Heart right ventricle (tissue), 16 donors: ENCODE measurements around the gene TIMM17A. TPM values are rescaled to one million over a fixed set of nuclear protein-coding genes. Genes with fewer than 3 reads are reported as not detected.

ENCODE experiments used
- ATAC-seq, 8 donors: fragments of 200-7000 bp; cut with Tn5 transposase; one replicate each; pipeline ENCODE4 v1.9.1; 2020; ENCODE audit warnings: mild to moderate bottlenecking in 8 of 8, moderate library complexity in 8 of 8, moderate number of reproducible peaks in 1 of 8
- DNase-seq, 2 donors: peaks; one replicate each; pipeline ENCODE4 v3.0.0-alpha.2; 2020
- H3K27ac ChIP-seq, 10 donors: fragments of 200-600 bp; sonication (generic) in 2 of 10; one replicate each; pipeline versions ENCODE4 v1.5.0 to v1.8.0; 2020 to 2022; ENCODE audit warnings: mild to moderate bottlenecking in 3 of 10
- H3K27me3 ChIP-seq, 7 donors: fragments of 200-600 bp; one replicate each; pipeline ENCODE4 v1.8.0; 2021 to 2022; ENCODE audit warnings: mild to moderate bottlenecking in 2 of 7
- H3K36me3 ChIP-seq, 9 donors: fragments of 200-600 bp; sonication (generic) in 1 of 9; one replicate each; pipeline versions ENCODE4 v1.5.0 to v1.8.0; 2020 to 2022; ENCODE audit warnings: mild to moderate bottlenecking in 2 of 9
- H3K4me1 ChIP-seq, 9 donors: fragments of 200-600 bp; sonication (generic) in 1 of 9; one replicate each; pipeline versions ENCODE4 v1.5.0 to v1.8.0; 2020 to 2022; ENCODE audit warnings: mild to moderate bottlenecking in 4 of 9
- H3K4me3 ChIP-seq, 10 donors: fragments of 200-600 bp; sonication (generic) in 2 of 10; one replicate each; pipeline versions ENCODE4 v1.5.0 to v1.8.0; 2020 to 2022; ENCODE audit warnings: mild to moderate bottlenecking in 7 of 10, moderate library complexity in 2 of 10
- H3K9me3 ChIP-seq, 11 donors: fragments of 200-600 bp in 10 of 11; sonication (generic) in 2 of 11; one replicate each; pipeline versions ENCODE4 v1.5.0 to v1.8.0; 2013 to 2022; ENCODE audit warnings: mild to moderate bottlenecking in 2 of 11, control low read depth in 1 of 11, moderate library complexity in 1 of 11
- WGBS, 2 donors: extraction: QIAGEN DNeasy Blood & Tissue Kit; methylation state at CpG; one replicate each; pipeline ENCODE4 v1.1.7; 2013; ENCODE audit warnings: inconsistent platforms in 1 of 2; 5-methylcytosine and 5-hydroxymethylcytosine counted together
- intact Hi-C, 10 donors: fragments of 100-400 bp; cut with DNase I; formaldehyde crosslinking; loops; one replicate each; pipeline versions ENCODE4 v1.11.1 to v1.14.2; 2022
- polyA plus RNA-seq, 2 donors: library from polyadenylated mRNA; stranded (reverse); fragments of 200-250 nt; gene quantifications; one replicate each; pipeline ENCODE4 v1.2.3, GENCODE V29; 2013
- total RNA-seq, 10 donors: library from RNA; stranded (reverse); fragmentation: NEBNext Ultra II Directional in 3 of 10; extraction: Animal tissue kit (Norgen Biotek cat#: 25700) in 3 of 10; gene quantifications; one replicate each; pipeline versions ENCODE4 v1.2.1 to v1.2.4, GENCODE V29; 2021 to 2023
- TF ChIP-seq, protein P1 (sequence below), 9 donors: fragments of 200-600 bp; sonication (generic) in 2 of 9; IDR thresholded peaks; one replicate each; pipeline versions ENCODE4 v1.5.0 to v1.8.0; 2021 to 2022; ENCODE audit warnings: antibody characterized with exemption in 9 of 9, mild to moderate bottlenecking in 5 of 9, moderate library complexity in 1 of 9
- donor health status: Arrhythmogenic right ventricular cardiomyopathy.
- donor health status: ischemic (EF 13 %, LVEDD 7.1; RV severe dilation, severe dysfunction).
- donor health status: healthy with polysubstance abuse.
- donor health status: DM: no; HTN: yes; CAD: no.
- donor health status: DM: no; HTN: no; CAD: no.
- donor health status: ischemic (EF 25% LVEDD 6.9; RV normal size, moderate dysfunction).
- donor health status: ischemic (EF 25% LVEDD 5.7; RV mildly dilated, moderate dysfunction).
- donor health status: healthy.
- donor health status: DM: yes; HTN: yes; CAD: no.
- donor health status: Ischemic cardiomyopathy.
- donor health status: ischemic (EF 35%, LVEDD 5.7; RV mildly dilated, moderate dysfunction).
- donor health status: nonischemic (EF 11% LVEDD 7.7; RV severe dilation, severe dysfunction).
- donor health status: DM: yes; HTN: yes; CAD: no.
- donor health status: PGD.
- donor health status: ischemic (EF 29% LVEDD 5.4; RV normal size, mild dysfunction).
- donor health status: nonischemic (EF 23%, LVEDD 6.1; RV moderate dilation, normal function).

The TIMM17A gene
- total and polyA plus RNA-seq, 12 donors: 49.7 to 113 (median 88.9) TPM

DNA sequence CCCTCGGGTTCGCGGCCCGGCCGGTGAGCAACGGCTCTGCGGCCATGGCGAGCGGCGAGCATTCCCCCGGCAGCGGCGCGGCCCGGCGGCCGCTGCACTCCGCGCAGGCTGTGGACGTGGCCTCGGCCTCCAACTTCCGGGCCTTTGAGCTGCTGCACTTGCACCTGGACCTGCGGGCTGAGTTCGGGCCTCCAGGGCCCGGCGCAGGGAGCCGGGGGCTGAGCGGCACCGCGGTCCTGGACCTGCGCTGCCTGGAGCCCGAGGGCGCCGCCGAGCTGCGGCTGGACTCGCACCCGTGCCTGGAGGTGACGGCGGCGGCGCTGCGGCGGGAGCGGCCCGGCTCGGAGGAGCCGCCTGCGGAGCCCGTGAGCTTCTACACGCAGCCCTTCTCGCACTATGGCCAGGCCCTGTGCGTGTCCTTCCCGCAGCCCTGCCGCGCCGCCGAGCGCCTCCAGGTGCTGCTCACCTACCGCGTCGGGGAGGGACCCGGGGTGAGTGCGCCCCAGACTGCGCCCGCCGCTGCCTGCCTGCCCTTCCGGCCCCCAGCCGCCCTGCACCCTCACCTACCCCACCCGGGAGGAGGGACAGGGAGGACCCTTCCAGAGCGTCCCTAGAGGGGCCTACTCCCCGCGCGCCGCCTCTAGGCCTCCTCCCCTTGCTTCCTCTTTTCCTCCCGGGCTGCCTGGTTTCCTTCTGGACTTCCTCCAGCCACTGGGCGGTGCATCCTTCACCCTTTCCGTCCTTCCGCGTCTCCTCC is 27.5 kb downstream of the TIMM17A start, which contains the start of gene RNPEP:
Gene RNPEP, plus strand, starts transcription at position 26 of the 757 bp plus-strand sequence. Its CDS starts 19 bp downstream, at position 45.
- ATAC-seq (peak; percentile 80 to 95 (median 88)), DNase-seq (peak; percentile 70 to 82)
- intact Hi-C loops: no loop called here
- H3K27ac ChIP-seq: peak within 1 kb of the TSS; percentile 33 to 98 (median 94)
- no peaks in the 10 kb centered on the region for H3K9me3 ChIP-seq
- peaks cover 0 to 8% (median 0%) of the 10 kb centered on the region in 9 donors for H3K36me3 ChIP-seq
- TF ChIP-seq, protein P1, sequence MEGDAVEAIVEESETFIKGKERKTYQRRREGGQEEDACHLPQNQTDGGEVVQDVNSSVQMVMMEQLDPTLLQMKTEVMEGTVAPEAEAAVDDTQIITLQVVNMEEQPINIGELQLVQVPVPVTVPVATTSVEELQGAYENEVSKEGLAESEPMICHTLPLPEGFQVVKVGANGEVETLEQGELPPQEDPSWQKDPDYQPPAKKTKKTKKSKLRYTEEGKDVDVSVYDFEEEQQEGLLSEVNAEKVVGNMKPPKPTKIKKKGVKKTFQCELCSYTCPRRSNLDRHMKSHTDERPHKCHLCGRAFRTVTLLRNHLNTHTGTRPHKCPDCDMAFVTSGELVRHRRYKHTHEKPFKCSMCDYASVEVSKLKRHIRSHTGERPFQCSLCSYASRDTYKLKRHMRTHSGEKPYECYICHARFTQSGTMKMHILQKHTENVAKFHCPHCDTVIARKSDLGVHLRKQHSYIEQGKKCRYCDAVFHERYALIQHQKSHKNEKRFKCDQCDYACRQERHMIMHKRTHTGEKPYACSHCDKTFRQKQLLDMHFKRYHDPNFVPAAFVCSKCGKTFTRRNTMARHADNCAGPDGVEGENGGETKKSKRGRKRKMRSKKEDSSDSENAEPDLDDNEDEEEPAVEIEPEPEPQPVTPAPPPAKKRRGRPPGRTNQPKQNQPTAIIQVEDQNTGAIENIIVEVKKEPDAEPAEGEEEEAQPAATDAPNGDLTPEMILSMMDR (IDR thresholded peaks at IDR 0.05): peak in 2 of 9 donors; percentile 3 to 17
- H3K4me1 ChIP-seq: peaks cover 0 to 52% (median 18%) of the 10 kb centered on the region in 9 donors
- no peaks in the 10 kb centered on the region for H3K27me3 ChIP-seq
- peak within 1 kb of the TSS; percentile 56 to 100 (median 96) for H3K4me3 ChIP-seq
- WGBS, 2 donors: 0% methylated on average over 65 to 80 of the region's 80 CpGs

DNA sequence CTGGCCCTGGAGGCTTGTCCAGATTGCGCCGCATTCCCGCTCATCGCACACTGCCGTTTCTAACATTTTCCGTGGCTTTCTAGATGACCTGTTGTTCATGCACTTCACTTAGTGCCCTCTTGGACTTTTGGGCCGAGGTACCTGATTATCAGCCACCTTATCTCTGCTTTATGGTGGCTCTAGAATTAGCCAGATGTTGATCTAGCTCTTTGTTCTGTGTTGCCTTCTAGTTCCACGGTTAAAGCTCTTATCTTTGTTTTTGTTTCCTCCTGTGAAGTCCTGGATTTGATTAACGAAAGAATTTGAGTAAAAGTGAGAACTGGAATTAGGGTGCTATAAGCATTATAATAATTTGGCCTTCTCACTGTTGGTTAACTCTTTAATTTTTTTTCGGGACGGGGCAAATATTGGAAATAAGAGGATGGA is 28.1 kb downstream of the TIMM17A start:
- Histone ChIP-seq H3K27ac (peak overlapping the region; percentile 33 to 98 (median 94)), H3K4me3 (peak overlapping the region; percentile 56 to 100 (median 96)), H3K27me3 (no peaks in the 10 kb centered on the region), H3K9me3 (no peaks in the 10 kb centered on the region), H3K36me3 (peaks cover 0 to 9% (median 0%) of the 10 kb centered on the region in 9 donors), H3K4me1 (peaks cover 0 to 52% (median 18%) of the 10 kb centered on the region in 9 donors)
- TF ChIP-seq, protein P1 (IDR thresholded peaks at IDR 0.05): peak in 1 of 9 donors; percentile 1
- no peak for DNase-seq
- WGBS, 2 donors: 13 to 15% methylated on average over 11 of the region's 11 CpGs
- intact Hi-C loops: no loop called here
- ATAC-seq: no peak

DNA sequence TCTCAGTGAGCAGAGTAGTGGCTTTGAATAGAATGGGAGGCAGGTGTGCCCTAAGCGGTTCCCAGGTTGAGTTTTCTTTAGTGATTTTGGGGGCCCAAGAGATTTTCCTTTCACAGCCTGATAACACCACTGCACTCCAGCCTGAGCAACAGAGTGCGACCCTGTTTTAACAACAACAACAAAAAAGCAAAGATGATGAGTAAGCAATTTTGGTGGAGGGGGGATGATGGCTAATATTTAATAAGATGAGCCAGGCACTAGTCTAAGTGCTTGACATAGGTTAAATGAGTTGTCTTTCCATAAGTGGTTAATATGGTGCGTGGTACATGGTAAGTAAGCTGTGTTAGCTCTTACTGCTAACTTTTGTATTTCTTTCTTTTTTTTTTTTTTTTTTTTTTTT is 29.1 kb downstream of the TIMM17A start:
- WGBS, 2 donors: 98 to 99% methylated on average over 3 of the region's 3 CpGs
- ATAC-seq (no peak), DNase-seq (no peak)
- peaks cover 0 to 19% (median 8%) of the 10 kb centered on the region in 9 donors for H3K36me3 ChIP-seq
- peaks cover 0 to 55% (median 18%) of the 10 kb centered on the region in 9 donors for H3K4me1 ChIP-seq
- no peak overlapping the region for H3K4me3 ChIP-seq
- H3K27me3 ChIP-seq: no peaks in the 10 kb centered on the region
- H3K9me3 ChIP-seq: no peaks in the 10 kb centered on the region
- intact Hi-C loops: no loop called here
- TF ChIP-seq, protein P1 (IDR thresholded peaks at IDR 0.05): no peak
- no peak overlapping the region for H3K27ac ChIP-seq

DNA sequence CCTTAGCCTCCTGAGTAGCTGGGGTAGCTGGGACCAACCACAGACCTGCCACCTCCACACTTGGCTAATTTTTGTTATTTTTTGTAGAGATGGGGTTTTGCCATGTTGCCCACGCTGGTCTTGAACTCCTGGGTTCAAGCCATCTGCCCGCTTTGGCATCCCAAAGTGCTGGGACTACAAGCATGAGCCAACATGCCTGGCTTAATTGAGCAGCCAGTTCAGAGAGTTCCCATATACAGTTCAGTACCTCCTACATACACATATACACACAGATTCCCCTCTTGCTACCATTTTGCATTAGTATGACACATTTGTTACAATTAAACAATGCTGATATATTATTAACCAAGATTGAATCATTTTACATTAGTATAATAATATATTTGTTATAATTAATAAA is 30.1 kb downstream of the TIMM17A start:
- no peaks in the 10 kb centered on the region for H3K9me3 ChIP-seq
- H3K4me1 ChIP-seq: peaks cover 0 to 63% (median 25%) of the 10 kb centered on the region in 9 donors
- peaks cover 0 to 28% (median 17%) of the 10 kb centered on the region in 9 donors for H3K36me3 ChIP-seq
- intact Hi-C loops: no loop called here
- DNase-seq (no peak), ATAC-seq (no peak)
- WGBS, 2 donors: 76 to 98% methylated on average over 2 of the region's 2 CpGs
- no peaks in the 10 kb centered on the region for H3K27me3 ChIP-seq
- H3K27ac ChIP-seq: no peak overlapping the region
- no peak overlapping the region for H3K4me3 ChIP-seq
- TF ChIP-seq, protein P1 (IDR thresholded peaks at IDR 0.05): no peak
